ENCODE data around the gene DUSP10. TPM values are rescaled to one million over a fixed set of nuclear protein-coding genes. Genes with fewer than 3 reads are reported as not detected.

DUSP10 gene
- total RNA-seq, 1 experiment from 2014 or later, result 0.17 TPM

GRCh38 chr1:221697923-221698425, 43.9 kb downstream of the DUSP10 start:
- Histone ChIP-seq H3K9me3 (ENCODE audit: low read depth, low read length, poor library complexity, severe bottlenecking) (no peaks in the 10 kb centered on the region), H3K4me3 (ENCODE audit: low read depth, low read length, poor library complexity, severe bottlenecking) (no peak overlapping the region), H3K4me1 (ENCODE audit: insufficient read depth, low read length, poor library complexity, severe bottlenecking) (no peaks in the 10 kb centered on the region), H3K36me3 (ENCODE audit: insufficient read depth, low read length, poor library complexity, severe bottlenecking) (no peaks in the 10 kb centered on the region), H3K27me3 (replicated peaks; ENCODE audit: insufficient read depth, low read depth, low read length, poor library complexity) (no peaks in the 10 kb centered on the region), H3K27ac (ENCODE audit: low read depth, low read length, poor library complexity, severe bottlenecking) (no peak overlapping the region)
- POLR2A ChIA-PET (ENCODE audit: low non-redundant PET), result no interaction called here
- intact Hi-C loops (cut with micrococcal nuclease; ENCODE audit: unreplicated experiment), result loop anchor here (10.0 kb wide), 1 partner anchor 63 kb away; no protein-coding TSS in a partner anchor
- BruUV-seq (replicated peaks), result no TSS peak
- CTCF ChIA-PET, result no interaction called here
- TF ChIP-seq EZH2 (IDR thresholded peaks at IDR 0.05; ENCODE audit: borderline replicate concordance, low read depth, low read length, poor library complexity, severe bottlenecking) (no peak), CTCF (conservative IDR thresholded peaks at IDR 0.05; ENCODE audit: low read depth, low read length) (no peak)
- no peak for DNase-seq (ENCODE audit: low spot score)

- POLR2A ChIA-PET (ENCODE audit: low non-redundant PET), result no interaction called here
- CTCF ChIA-PET, result no interaction called here
These were observed 45.0 kb downstream of the DUSP10 start for GRCh38 chr1:221696718-221697461.

GRCh38 chr1:221696027-221696426, 45.9 kb downstream of the DUSP10 start:
- TF ChIP-seq CTCF (conservative IDR thresholded peaks at IDR 0.05; ENCODE audit: low read depth, low read length) (no peak), EZH2 (IDR thresholded peaks at IDR 0.05; ENCODE audit: borderline replicate concordance, low read depth, low read length, poor library complexity, severe bottlenecking) (no peak)
- Histone ChIP-seq H3K4me1 (ENCODE audit: insufficient read depth, low read length, poor library complexity, severe bottlenecking) (no peaks in the 10 kb centered on the region), H3K9me3 (ENCODE audit: low read depth, low read length, poor library complexity, severe bottlenecking) (no peaks in the 10 kb centered on the region), H3K4me3 (ENCODE audit: low read depth, low read length, poor library complexity, severe bottlenecking) (no peak overlapping the region), H3K36me3 (ENCODE audit: insufficient read depth, low read length, poor library complexity, severe bottlenecking) (no peaks in the 10 kb centered on the region), H3K27ac (ENCODE audit: low read depth, low read length, poor library complexity, severe bottlenecking) (no peak overlapping the region), H3K27me3 (replicated peaks; ENCODE audit: insufficient read depth, low read depth, low read length, poor library complexity) (no peaks in the 10 kb centered on the region)
- POLR2A ChIA-PET (ENCODE audit: low non-redundant PET), result no interaction called here
- CTCF ChIA-PET, result no interaction called here
- intact Hi-C loops (cut with micrococcal nuclease; ENCODE audit: unreplicated experiment), result loop anchor here (10.0 kb wide), 1 partner anchor 61 kb away; no protein-coding TSS in a partner anchor
- DNase-seq (ENCODE audit: low spot score), result no peak
- BruUV-seq (replicated peaks), result no TSS peak

More at GRCh38 chr1:221696718-221697461, 45.0 kb downstream of the DUSP10 start:
- Histone ChIP-seq H3K4me3 (ENCODE audit: low read depth, low read length, poor library complexity, severe bottlenecking) (no peak overlapping the region), H3K9me3 (ENCODE audit: low read depth, low read length, poor library complexity, severe bottlenecking) (no peaks in the 10 kb centered on the region), H3K27me3 (replicated peaks; ENCODE audit: insufficient read depth, low read depth, low read length, poor library complexity) (no peaks in the 10 kb centered on the region), H3K36me3 (ENCODE audit: insufficient read depth, low read length, poor library complexity, severe bottlenecking) (no peaks in the 10 kb centered on the region), H3K4me1 (ENCODE audit: insufficient read depth, low read length, poor library complexity, severe bottlenecking) (no peaks in the 10 kb centered on the region), H3K27ac (ENCODE audit: low read depth, low read length, poor library complexity, severe bottlenecking) (no peak overlapping the region)
- BruUV-seq (replicated peaks), result no TSS peak
- TF ChIP-seq EZH2 (IDR thresholded peaks at IDR 0.05; ENCODE audit: borderline replicate concordance, low read depth, low read length, poor library complexity, severe bottlenecking) (no peak), CTCF (conservative IDR thresholded peaks at IDR 0.05; ENCODE audit: low read depth, low read length) (no peak)
- no peak for DNase-seq (ENCODE audit: low spot score)
- intact Hi-C loops (cut with micrococcal nuclease; ENCODE audit: unreplicated experiment), result loop anchor here (10.0 kb wide), 1 partner anchor 62 kb away; no protein-coding TSS in a partner anchor

Data from A673 (cell line).